Gastrocnemius medialis (tissue), 4 donors: Measurements from ENCODE around the gene DAAM1. TPM values are rescaled to one million over a fixed set of nuclear protein-coding genes. Genes with fewer than 3 reads are reported as not detected.

ENCODE experiments used
- ATAC-seq, 2 donors: fragments of 150-250 bp; one replicate each; pipeline ENCODE4 v1.9.1; 2016
- DNase-seq, 2 donors: peaks; one replicate each; pipeline ENCODE4 v3.0.0-alpha.2; 2019
- H3K27ac ChIP-seq, 4 donors: fragments of 200-600 bp; sonication (generic); 1 replicate in 1 of 4; 2 replicates in 3 of 4; pipeline ENCODE4 v1.5.1; 2016 to 2018; ENCODE audit warnings: mild to moderate bottlenecking in 2 of 4, moderate library complexity in 1 of 4
- H3K27me3 ChIP-seq, 3 donors: fragments of 200-600 bp; sonication (generic) in 2 of 3; 1 replicate in 1 of 3; 2 replicates in 2 of 3; pipeline versions ENCODE4 v1.5.1 to v1.6.0; 2016 to 2019; ENCODE audit warnings: mild to moderate bottlenecking in 1 of 3, moderate library complexity in 1 of 3
- H3K36me3 ChIP-seq, 2 donors: fragments of 200-600 bp; sonication (generic) in 1 of 2; one replicate each; pipeline ENCODE4 v1.5.1; 2017 to 2018
- H3K4me1 ChIP-seq, 2 donors: fragments of 200-600 bp; sonication (generic) in 1 of 2; one replicate each; pipeline ENCODE4 v1.5.1; 2016 to 2017; ENCODE audit warnings: mild to moderate bottlenecking in 2 of 2
- H3K4me3 ChIP-seq, 4 donors: fragments of 200-600 bp; sonication (generic) in 3 of 4; 1 replicate in 1 of 4; 2 replicates in 3 of 4; pipeline ENCODE4 v1.5.1; 2016 to 2019; ENCODE audit warnings: mild to moderate bottlenecking in 2 of 4
- H3K9me3 ChIP-seq, 3 donors: fragments of 200-600 bp; sonication (generic) in 2 of 3; 1 replicate in 1 of 3; 2 replicates in 2 of 3; pipeline ENCODE4 v1.5.1; 2016 to 2019
- POLR2A ChIP-seq, 2 donors: fragments of 450-650 bp; IDR thresholded peaks; one replicate each; pipeline ENCODE4 v1.6.1; 2017; ENCODE audit warnings: antibody characterized with exemption in 2 of 2, mild to moderate bottlenecking in 2 of 2, moderate library complexity in 2 of 2
- in situ Hi-C, 4 donors: fragments of 200-750 bp; cut with MboI; loops; one replicate each; pipeline versions ENCODE4 v1.15.0 to v1.8.0; 2017; ENCODE audit warnings: low sequenced_read_pairs in 4 of 4
- intact Hi-C: fragments of 100-400 bp; cut with DNase I; formaldehyde crosslinking; loops from one replicate; pipeline ENCODE4 v1.15.1; 2023; ENCODE audit warnings: low total_unique reads
- total RNA-seq, 4 donors: library from RNA; depleted of rRNA; stranded (reverse); fragments of >200 nt; gene quantifications; one replicate each; pipeline versions ENCODE4 v1.1.0 to v1.2.3, GENCODE V29; 2016
- TF ChIP-seq, protein P1 (sequence below), 5 experiments: fragments of 450-650 bp in 3 of 5; fragments of 200-600 bp in 2 of 5; sonication (generic) in 2 of 5; IDR thresholded peaks in 4 of 5; conservative IDR thresholded peaks in 1 of 5; 1 replicate in 4 of 5; 2 replicates in 1 of 5; pipeline ENCODE4 v1.5.1; 2016 to 2019; ENCODE audit warnings: antibody characterized with exemption in 5 of 5, mild to moderate bottlenecking in 3 of 5, moderate library complexity in 3 of 5

DAAM1 gene
- total RNA-seq, 4 donors from 2014 or later, result 4.4 to 13.9 (median 6.4) TPM

DNA sequence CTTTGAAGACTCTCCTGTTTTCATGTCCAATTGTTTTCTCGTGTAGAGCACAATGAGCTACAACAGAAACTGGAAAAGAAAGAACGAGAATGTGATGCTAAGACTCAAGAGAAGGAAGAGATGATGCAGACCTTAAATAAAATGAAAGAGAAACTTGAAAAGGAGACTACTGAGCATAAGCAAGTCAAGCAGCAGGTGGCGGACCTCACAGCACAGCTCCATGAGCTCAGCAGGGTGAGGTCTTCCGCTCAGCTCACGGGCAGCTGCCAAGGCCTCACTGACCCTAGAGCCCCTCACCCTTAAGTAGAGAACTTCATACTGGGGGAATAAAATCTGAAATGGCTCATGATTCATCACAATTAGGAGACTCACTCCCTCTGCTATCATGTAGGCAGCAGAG is 142.0 kb downstream of the DAAM1 start:
- in situ Hi-C loops, result no loop called here
- DNase-seq (no peak), ATAC-seq (no peak)
- Histone ChIP-seq H3K4me3 (no peak overlapping the region), H3K27me3 (no peaks in the 10 kb centered on the region), H3K36me3 (peaks cover 0 to 44% of the 10 kb centered on the region in 2 donors), H3K4me1 (peaks cover 29 to 34% of the 10 kb centered on the region in 2 donors), H3K27ac (no peak overlapping the region), H3K9me3 (no peaks in the 10 kb centered on the region)
- no peak for TF ChIP-seq POLR2A (IDR thresholded peaks at IDR 0.05)
- TF ChIP-seq, protein P1, sequence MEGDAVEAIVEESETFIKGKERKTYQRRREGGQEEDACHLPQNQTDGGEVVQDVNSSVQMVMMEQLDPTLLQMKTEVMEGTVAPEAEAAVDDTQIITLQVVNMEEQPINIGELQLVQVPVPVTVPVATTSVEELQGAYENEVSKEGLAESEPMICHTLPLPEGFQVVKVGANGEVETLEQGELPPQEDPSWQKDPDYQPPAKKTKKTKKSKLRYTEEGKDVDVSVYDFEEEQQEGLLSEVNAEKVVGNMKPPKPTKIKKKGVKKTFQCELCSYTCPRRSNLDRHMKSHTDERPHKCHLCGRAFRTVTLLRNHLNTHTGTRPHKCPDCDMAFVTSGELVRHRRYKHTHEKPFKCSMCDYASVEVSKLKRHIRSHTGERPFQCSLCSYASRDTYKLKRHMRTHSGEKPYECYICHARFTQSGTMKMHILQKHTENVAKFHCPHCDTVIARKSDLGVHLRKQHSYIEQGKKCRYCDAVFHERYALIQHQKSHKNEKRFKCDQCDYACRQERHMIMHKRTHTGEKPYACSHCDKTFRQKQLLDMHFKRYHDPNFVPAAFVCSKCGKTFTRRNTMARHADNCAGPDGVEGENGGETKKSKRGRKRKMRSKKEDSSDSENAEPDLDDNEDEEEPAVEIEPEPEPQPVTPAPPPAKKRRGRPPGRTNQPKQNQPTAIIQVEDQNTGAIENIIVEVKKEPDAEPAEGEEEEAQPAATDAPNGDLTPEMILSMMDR (IDR thresholded peaks at IDR 0.05 in 4 of 5, conservative IDR thresholded peaks at IDR 0.05 in 1 of 5), result no peak
- intact Hi-C loops, result loop anchor here (10.0 kb wide), 1 partner anchor 114 kb away; no protein-coding TSS in a partner anchor

DNA sequence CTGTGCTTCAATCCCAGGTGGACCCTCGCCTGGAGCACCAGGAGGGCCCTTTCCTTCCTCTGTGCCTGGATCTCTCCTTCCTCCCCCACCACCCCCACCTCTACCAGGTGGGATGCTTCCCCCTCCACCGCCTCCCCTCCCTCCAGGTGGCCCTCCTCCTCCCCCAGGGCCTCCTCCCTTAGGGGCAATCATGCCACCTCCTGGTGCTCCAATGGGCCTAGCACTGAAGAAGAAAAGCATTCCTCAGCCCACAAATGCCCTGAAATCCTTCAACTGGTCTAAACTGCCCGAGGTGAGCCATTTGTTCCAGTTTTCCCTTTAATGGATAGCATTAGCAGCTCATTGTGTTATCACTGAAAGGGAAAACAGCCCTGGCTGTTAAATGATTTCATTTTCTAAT is 142.8 kb downstream of the DAAM1 start:
- TF ChIP-seq, protein P1 (IDR thresholded peaks at IDR 0.05 in 4 of 5, conservative IDR thresholded peaks at IDR 0.05 in 1 of 5), result no peak
- TF ChIP-seq POLR2A (IDR thresholded peaks at IDR 0.05), result no peak
- H3K9me3 ChIP-seq, result no peaks in the 10 kb centered on the region
- peaks cover 37 to 40% of the 10 kb centered on the region in 2 donors for H3K4me1 ChIP-seq
- no peaks in the 10 kb centered on the region for H3K27me3 ChIP-seq
- intact Hi-C loops (loop anchor here (10.0 kb wide), 1 partner anchor 114 kb away; no protein-coding TSS in a partner anchor), in situ Hi-C loops (no loop called here)
- H3K36me3 ChIP-seq, result peaks cover 0 to 38% of the 10 kb centered on the region in 2 donors
- H3K27ac ChIP-seq, result no peak overlapping the region
- no peak overlapping the region for H3K4me3 ChIP-seq
- DNase-seq (no peak), ATAC-seq (no peak)

GRCh38 chr14:59332727-59333126 is 144.3 kb downstream of the DAAM1 start:
- DNase-seq (no peak), ATAC-seq (no peak)
- Histone ChIP-seq H3K4me1 (peaks cover 52 to 55% of the 10 kb centered on the region in 2 donors), H3K27me3 (no peaks in the 10 kb centered on the region), H3K36me3 (peaks cover 0 to 28% of the 10 kb centered on the region in 2 donors), H3K9me3 (no peaks in the 10 kb centered on the region), H3K27ac (peak overlapping the region; percentile 24 to 72 (median 59)), H3K4me3 (no peak overlapping the region)
- in situ Hi-C loops (no loop called here), intact Hi-C loops (loop anchor here (10.0 kb wide), 1 partner anchor 112 kb away; no protein-coding TSS in a partner anchor)
- TF ChIP-seq, protein P1 (IDR thresholded peaks at IDR 0.05 in 4 of 5, conservative IDR thresholded peaks at IDR 0.05 in 1 of 5), result no peak
- TF ChIP-seq POLR2A (IDR thresholded peaks at IDR 0.05), result no peak

- TF ChIP-seq, protein P1 (IDR thresholded peaks at IDR 0.05 in 4 of 5, conservative IDR thresholded peaks at IDR 0.05 in 1 of 5), result no peak
- peak overlapping the region; percentile 24 to 72 (median 59) for H3K27ac ChIP-seq
- in situ Hi-C loops, result no loop called here
These were observed 144.8 kb downstream of the DAAM1 start for GRCh38 chr14:59333235-59333634.

More at GRCh38 chr14:59333235-59333634, 144.8 kb downstream of the DAAM1 start:
- Histone ChIP-seq H3K4me1 (peaks cover 55 to 59% of the 10 kb centered on the region in 2 donors), H3K9me3 (no peaks in the 10 kb centered on the region), H3K36me3 (peaks cover 0 to 23% of the 10 kb centered on the region in 2 donors), H3K27me3 (no peaks in the 10 kb centered on the region), H3K4me3 (no peak overlapping the region)
- ATAC-seq (no peak), DNase-seq (no peak)
- intact Hi-C loops, result loop anchor here (10.0 kb wide), 1 partner anchor 112 kb away; no protein-coding TSS in a partner anchor
